Esophagus squamous epithelium (tissue), 5 donors: ENCODE results near the gene SUPT3H. TPM values are rescaled to one million over a fixed set of nuclear protein-coding genes. Genes with fewer than 3 reads are reported as not detected.
"Not testable (repeated sequence)": the region's sequence is repeated elsewhere in the genome, so short reads cannot be mapped to it uniquely, and the experiment has no call there.

ENCODE experiments used
- DNase-seq: peaks from one replicate; lab custom pipeline; 2025; lab: John Stamatoyannopoulos, UW
- H3K27ac ChIP-seq, 4 donors: fragments of 200-600 bp; sonication (generic); one replicate each; pipeline ENCODE4 v1.5.1; 2016 to 2019; ENCODE audit warnings: mild to moderate bottlenecking in 1 of 4
- H3K27me3 ChIP-seq, 4 donors: fragments of 200-600 bp; sonication (generic); 1 replicate in 3 of 4; 2 replicates in 1 of 4; pipeline versions ENCODE4 v1.5.1 to v1.6.0; 2017 to 2021; ENCODE audit warnings: antibody characterized with exemption in 1 of 4
- H3K36me3 ChIP-seq, 3 donors: fragments of 200-600 bp; sonication (generic); one replicate each; pipeline ENCODE4 v1.5.1; 2016 to 2019
- H3K4me1 ChIP-seq, 3 donors: fragments of 200-600 bp; sonication (generic); one replicate each; pipeline ENCODE4 v1.5.1; 2017 to 2019
- H3K4me3 ChIP-seq, 4 donors: fragments of 200-600 bp; sonication (generic); 1 replicate in 3 of 4; 2 replicates in 1 of 4; pipeline ENCODE4 v1.5.1; 2016 to 2019; ENCODE audit warnings: mild to moderate bottlenecking in 2 of 4, moderate library complexity in 1 of 4
- H3K9me3 ChIP-seq, 3 donors: fragments of 200-600 bp; sonication (generic); one replicate each; pipeline ENCODE4 v1.5.1; 2016 to 2019
- CTCF ChIP-seq, 6 experiments: fragments of 450-650 bp in 4 of 6; fragments of 200-600 bp in 2 of 6; sonication (generic) in 2 of 6; IDR thresholded peaks; one replicate each; pipeline ENCODE4 v1.5.1; 2016 to 2019; ENCODE audit warnings: antibody characterized with exemption in 6 of 6, mild to moderate bottlenecking in 4 of 6, moderate library complexity in 4 of 6
- POLR2A ChIP-seq, 4 donors: fragments of 450-650 bp; IDR thresholded peaks; one replicate each; pipeline ENCODE4 v1.6.1; 2017; ENCODE audit warnings: antibody characterized with exemption in 4 of 4, mild to moderate bottlenecking in 4 of 4, moderate library complexity in 3 of 4
- WGBS, 2 donors: methylation state at CpG; one replicate each; pipeline ENCODE4 v1.1.5; 2018; 5-methylcytosine and 5-hydroxymethylcytosine counted together
- intact Hi-C: fragments of 100-400 bp; cut with DNase I; formaldehyde crosslinking; loops from one replicate; pipeline ENCODE4 v1.15.0; 2022
- total RNA-seq, 4 donors: library from RNA; depleted of rRNA; stranded (reverse); fragments of >200 nt; gene quantifications; one replicate each; pipeline ENCODE4 v1.1.0, GENCODE V29; 2016
- donor health status: DM: yes; HTN: yes; CAD: no.

The SUPT3H gene
- total RNA-seq, 4 donors from 2014 or later, result 3.6 to 10.9 (median 5.3) TPM

GRCh38 chr6:45072673-45073072 is 305.1 kb downstream of the SUPT3H start:
- H3K27ac ChIP-seq, result no peak overlapping the region
- no peaks in the 10 kb centered on the region for H3K9me3 ChIP-seq
- no peaks in the 10 kb centered on the region for H3K27me3 ChIP-seq
- no peaks in the 10 kb centered on the region for H3K36me3 ChIP-seq
- WGBS, 2 donors, result 82% methylated on average over 3 of the region's 3 CpGs
- no peaks in the 10 kb centered on the region for H3K4me1 ChIP-seq
- no peak for TF ChIP-seq POLR2A (IDR thresholded peaks at IDR 0.05)
- TF ChIP-seq CTCF (IDR thresholded peaks at IDR 0.05), result no peak
- intact Hi-C loops, result no loop called here
- DNase-seq, result no peak
- no peak overlapping the region for H3K4me3 ChIP-seq

- no peaks in the 10 kb centered on the region for H3K27me3 ChIP-seq
- no peak overlapping the region for H3K4me3 ChIP-seq
- no peaks in the 10 kb centered on the region for H3K9me3 ChIP-seq
- intact Hi-C loops, result no loop called here
- 86 to 90% methylated on average over 1 of the region's 1 CpG for WGBS, 2 donors
- no peak overlapping the region for H3K27ac ChIP-seq
- no peak for DNase-seq
- H3K36me3 ChIP-seq, result no peaks in the 10 kb centered on the region
- TF ChIP-seq POLR2A (IDR thresholded peaks at IDR 0.05), result no peak
- TF ChIP-seq CTCF (IDR thresholded peaks at IDR 0.05), result no peak
- no peaks in the 10 kb centered on the region for H3K4me1 ChIP-seq
These were observed 305.7 kb downstream of the SUPT3H start for GRCh38 chr6:45072016-45072415.

- intact Hi-C loops, result no loop called here
- Histone ChIP-seq H3K4me3 (no peak overlapping the region), H3K9me3 (no peaks in the 10 kb centered on the region), H3K27ac (no peak overlapping the region), H3K36me3 (no peaks in the 10 kb centered on the region), H3K27me3 (no peaks in the 10 kb centered on the region), H3K4me1 (no peaks in the 10 kb centered on the region)
- no peak for DNase-seq
- WGBS, 2 donors, result 66 to 78% methylated on average over 3 of the region's 3 CpGs
- TF ChIP-seq POLR2A (IDR thresholded peaks at IDR 0.05), result no peak
- TF ChIP-seq CTCF (IDR thresholded peaks at IDR 0.05), result no peak
These were observed 308.6 kb downstream of the SUPT3H start for GRCh38 chr6:45069091-45069490.

GRCh38 chr6:45067446-45067845 is 310.3 kb downstream of the SUPT3H start:
- H3K9me3 ChIP-seq, H3K27me3 ChIP-seq, intact Hi-C loops, H3K4me1 ChIP-seq, H3K27ac ChIP-seq, DNase-seq, H3K36me3 ChIP-seq, H3K4me3 ChIP-seq: not testable (repeated sequence)
- WGBS, 2 donors, result 100% methylated on average over 1 of the region's 1 CpG; no CpG with 5 or more reads in 1 of the 2 donors

GRCh38 chr6:45062659-45063058 is 315.1 kb downstream of the SUPT3H start:
- H3K4me3 ChIP-seq, H3K9me3 ChIP-seq, H3K4me1 ChIP-seq, H3K27me3 ChIP-seq, H3K27ac ChIP-seq, intact Hi-C loops, DNase-seq, H3K36me3 ChIP-seq: not testable (repeated sequence)
- 80 to 86% methylated on average over 3 to 6 of the region's 15 CpGs for WGBS, 2 donors

- 66 to 77% methylated on average over 3 of the region's 3 CpGs for WGBS, 2 donors
- no peak for DNase-seq
- intact Hi-C loops, result no loop called here
These were observed 320.0 kb downstream of the SUPT3H start for GRCh38 chr6:45057711-45058110.

More at GRCh38 chr6:45057711-45058110, 320.0 kb downstream of the SUPT3H start:
- Histone ChIP-seq H3K27ac (no peak overlapping the region), H3K4me3 (no peak overlapping the region), H3K27me3 (no peaks in the 10 kb centered on the region), H3K36me3 (no peaks in the 10 kb centered on the region), H3K9me3 (no peaks in the 10 kb centered on the region), H3K4me1 (no peaks in the 10 kb centered on the region)
- TF ChIP-seq POLR2A (IDR thresholded peaks at IDR 0.05) (no peak), CTCF (IDR thresholded peaks at IDR 0.05) (no peak)
